ENCODE results near the gene TFF2. TPM values are rescaled to one million over a fixed set of nuclear protein-coding genes. Genes with fewer than 3 reads are reported as not detected.

The TFF2 gene, protein sequence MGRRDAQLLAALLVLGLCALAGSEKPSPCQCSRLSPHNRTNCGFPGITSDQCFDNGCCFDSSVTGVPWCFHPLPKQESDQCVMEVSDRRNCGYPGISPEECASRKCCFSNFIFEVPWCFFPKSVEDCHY
- total RNA-seq, result not detected

DNA sequence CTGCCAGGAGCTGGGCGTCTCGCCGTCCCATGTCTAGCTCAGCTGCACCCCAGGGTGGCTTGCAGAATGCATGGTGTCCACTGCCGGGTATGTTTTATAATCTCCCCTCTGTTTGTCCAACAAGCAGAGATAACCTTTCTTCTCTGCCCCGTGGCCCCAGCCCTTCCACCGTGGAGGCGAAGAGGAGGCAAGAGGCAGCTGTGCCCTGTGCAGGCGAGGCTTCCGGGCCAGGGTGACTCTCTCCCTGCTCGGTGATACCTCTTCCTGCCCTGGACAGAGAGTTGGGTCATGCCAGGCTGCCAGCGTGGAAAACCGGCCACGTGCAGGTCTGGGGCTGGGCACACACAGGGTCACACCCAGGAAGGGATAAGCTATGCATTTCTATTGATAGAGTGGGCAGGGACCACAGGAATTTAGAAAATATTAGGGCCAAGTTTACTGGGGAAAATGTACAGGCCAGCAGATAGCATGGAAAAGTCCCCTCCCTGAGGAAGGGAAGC, at the start of gene TFF2:
TSS of gene TFF2 (minus strand) at position 68 of the 500 bp plus-strand sequence. CDS start at position 31, 37 bp downstream.
- no peak for ATAC-seq

DNA sequence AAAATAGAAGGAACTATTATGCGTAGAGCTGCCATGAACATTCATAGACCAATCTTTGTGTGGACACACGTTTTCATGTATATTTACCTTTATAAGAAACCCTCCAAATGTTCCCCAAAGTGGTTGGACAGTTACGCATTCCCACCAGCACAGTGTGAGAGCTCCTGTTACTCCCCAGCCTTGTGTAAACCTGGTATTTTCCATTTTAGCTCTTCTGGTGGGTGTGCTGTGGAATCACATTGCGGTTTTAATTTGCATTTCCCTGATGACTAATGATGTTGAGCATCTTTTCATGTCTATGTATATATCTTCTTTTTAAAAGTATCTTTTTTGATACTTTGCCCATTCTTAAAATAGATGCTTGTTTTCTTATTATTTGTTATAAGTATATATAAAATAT, 49.7 kb upstream of the TFF2 start:
- ATAC-seq, result no peak

DNA sequence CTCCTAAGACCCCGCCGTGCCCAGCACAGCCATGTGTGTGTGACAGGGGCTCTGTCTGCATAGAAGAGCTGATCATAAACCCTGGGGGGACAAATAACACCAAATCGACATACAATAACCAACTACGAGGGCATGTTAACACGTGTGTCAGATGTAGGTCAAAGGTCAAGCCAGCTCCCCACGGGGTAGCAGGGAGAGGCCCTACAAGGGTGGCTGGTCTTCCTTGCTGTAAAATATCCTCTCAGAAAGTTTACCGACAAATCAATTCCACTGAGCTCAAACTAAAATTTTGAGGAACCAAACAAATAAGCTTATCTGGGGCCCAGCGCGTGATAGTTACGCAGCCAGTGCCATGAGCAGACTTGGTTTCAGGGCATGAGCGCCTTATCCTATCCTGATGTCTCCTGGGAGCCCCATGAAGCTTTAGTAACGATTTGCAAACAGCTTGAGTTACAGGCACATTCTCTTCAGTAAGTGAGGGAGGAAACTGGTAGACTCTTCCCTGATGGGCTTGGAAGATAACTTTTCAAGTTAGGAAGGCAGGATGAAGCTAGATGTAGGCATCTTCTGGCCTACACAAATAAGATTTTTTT, 47.7 kb upstream of the TFF2 start:
- ATAC-seq, result no peak

DNA sequence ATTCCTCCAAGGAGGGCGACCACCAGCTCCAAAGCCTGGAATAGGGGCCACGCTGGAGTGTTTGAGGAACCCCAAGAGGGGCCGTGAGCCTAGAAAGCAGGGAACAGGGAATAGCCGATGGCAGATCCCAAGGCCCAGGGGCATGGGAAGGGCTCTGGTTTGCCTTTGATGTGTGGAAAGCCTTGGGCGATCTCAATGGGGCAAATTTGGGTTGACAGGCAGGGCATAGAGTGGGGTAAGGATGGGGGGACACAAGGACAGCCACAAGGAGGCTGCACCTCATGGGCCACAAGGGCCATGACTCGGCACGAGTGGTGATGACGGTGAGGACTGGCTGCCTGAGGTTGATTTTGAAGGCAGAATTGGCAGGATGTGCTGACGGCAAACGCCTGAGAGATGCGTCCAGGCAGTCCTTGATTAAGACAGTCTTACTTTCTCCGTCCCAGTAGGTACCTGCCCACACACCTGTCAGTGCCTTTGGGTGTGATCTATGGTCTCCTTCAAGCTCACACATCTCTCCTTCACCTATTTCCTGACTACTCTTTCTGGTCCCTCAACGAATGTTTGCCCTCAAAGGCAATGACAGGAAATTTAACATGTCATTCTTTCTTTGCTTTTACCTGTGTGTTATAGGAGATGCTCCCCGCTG, 47.1 kb upstream of the TFF2 start:
- ATAC-seq, result no peak

DNA sequence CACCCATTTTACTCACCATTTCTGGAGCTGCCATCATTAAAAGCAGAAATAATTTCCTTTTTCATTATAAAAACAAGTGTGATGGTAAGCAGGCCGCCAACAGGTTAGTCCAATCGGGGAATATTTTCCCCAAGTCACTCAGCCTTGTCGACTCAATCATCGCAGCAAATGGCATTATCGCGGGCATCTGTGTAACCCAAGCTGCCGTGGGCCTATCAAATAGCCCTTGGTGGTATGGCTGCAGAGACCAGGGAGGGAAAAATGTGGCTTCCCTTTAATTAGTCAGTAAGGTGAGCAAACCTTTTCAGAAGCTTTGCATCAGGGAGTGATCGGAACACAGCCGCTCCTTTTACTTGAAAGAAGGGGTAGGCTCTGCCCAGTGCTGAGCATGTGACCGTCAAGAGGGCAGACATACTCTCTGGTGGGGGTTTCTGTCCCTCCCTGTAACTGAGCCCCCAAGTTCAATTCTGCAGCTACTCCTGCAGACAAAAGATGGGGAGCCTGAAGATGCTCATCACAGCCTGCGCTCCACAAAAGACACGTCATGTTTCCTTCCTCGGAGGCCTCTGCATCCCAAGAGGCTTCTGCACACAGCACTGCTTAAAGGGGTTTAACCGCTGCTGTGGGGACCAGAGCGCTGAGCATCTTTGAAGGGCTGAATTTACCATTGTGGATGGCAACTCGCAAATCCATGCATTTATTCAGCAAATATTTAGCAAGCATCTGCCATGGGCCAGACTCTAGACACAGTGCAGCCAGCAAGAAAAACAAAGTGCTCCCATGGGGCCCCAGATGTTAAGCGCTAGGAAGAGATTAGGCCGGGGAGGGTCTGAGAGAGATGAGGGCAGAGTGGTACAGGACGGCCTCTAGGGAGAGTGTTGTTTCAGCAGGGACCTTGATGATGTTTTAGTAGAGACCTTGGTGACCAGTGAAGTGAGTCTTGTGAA, 46.3 kb upstream of the TFF2 start:
- no peak for ATAC-seq

DNA sequence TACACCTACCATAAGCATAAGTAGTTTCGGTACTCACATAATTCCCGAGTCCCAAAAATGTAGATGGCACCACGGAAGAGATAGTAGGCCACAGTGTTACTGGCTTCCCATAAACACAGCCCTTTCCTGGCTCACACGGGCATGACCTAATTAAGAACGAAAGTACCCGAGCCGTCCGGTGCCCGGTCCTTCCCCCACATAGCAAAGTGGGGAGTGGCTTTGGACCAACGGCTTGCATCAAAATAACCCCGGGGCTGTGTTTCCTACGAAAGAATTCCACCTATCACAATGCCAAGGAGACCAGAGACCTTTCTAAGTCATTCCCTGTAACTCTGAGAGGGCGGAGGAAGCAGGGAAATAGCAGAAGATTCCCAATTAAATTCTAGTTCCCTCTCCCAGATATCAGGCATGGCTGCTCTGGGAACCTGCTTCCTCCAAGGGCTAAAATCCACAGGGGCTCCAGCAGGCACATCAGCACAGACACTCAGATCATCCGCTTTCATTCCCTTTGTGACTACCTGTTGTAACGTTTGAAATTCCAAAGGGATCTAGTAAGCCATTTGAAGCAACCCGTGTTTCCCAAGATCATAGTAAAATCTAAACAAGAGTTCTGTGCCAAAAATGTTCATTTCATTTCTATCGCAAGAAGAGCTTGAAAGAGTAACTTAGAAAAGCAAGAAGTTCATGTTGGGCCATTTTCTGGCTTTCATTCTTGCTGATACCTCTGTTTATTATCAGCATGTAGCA, 45.3 kb upstream of the TFF2 start, which contains the start of gene TMPRSS3:
TSS of gene TMPRSS3 (minus strand) at position 148 of the 747 bp plus-strand sequence. CDS start 635 bp downstream, outside the sequence.
- ATAC-seq, result no peak

DNA sequence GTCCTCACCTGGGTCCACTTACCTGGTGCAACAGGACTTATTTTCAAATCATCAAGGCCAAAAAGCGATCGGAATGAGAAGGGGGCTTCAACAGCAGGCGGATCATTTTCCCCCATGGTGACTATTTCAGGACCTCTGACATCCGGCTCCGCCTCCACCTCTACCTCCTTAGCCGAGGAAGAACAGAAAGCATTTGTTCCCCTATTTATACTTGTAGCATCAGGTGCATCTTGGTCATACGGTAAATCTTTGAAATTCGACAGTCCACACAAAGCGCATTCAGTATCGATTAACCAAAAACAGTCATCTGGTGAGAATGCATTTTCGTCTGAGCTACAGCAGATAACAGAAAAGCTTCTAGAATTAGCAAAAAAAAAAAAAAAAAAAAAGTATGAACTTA, 44.5 kb upstream of the TFF2 start:
- no peak for ATAC-seq

DNA sequence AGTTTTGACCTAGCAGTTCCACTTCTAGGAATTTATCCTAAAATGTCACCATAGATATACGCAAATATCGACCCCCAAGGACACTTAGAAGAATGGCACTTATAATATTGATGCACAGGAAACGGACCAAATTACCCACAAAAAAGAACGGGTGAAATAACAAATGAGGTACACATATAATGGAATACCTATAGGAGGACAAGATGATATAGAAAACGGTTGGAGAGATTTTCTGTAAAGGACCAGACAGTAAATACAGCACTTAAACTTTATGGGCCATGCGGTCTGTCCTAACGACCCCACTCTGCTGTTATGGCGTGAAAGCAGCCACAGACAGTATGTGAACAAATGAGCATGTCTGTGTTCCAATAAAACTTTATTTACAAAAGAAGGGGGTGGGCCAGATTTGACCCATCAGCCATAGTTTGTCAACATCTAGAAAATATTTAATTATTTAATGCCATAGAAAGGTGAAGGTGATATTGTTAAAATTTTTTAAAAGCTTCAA, 42.7 kb upstream of the TFF2 start:
- no peak for ATAC-seq

DNA sequence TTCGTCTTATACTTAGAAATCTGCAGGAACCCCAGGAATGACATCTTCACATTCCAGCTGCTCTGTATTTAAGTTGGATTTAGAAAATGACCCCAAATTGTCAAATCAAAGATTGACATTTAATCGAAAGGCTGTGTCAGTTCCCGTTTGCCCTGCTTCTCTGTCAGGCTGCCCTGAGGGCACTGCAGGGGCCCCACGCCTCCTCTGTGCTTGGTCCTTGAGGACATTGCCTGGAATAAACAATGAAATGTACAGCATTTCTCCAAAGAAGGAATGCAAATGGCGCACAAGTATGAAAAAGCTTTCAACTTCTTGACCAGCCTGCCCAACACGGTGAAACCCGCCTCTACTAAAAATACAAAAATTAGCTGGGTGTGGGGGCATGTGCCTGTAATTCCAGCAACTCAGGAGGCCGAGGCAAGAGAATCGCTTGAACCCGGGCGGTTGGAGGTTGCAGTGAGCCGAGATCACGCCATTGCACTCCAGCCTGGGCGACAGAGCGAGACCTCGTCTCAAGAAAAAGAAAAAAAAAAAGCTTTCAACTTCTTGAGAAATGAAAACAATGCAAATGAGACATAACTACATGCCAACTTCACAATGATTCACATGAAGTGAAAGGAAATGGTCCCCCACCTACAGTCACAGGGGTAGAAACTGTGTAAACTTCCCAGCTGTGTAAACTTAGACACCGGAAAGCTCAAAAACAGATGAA, 42.1 kb upstream of the TFF2 start:
- ATAC-seq, result no peak

DNA sequence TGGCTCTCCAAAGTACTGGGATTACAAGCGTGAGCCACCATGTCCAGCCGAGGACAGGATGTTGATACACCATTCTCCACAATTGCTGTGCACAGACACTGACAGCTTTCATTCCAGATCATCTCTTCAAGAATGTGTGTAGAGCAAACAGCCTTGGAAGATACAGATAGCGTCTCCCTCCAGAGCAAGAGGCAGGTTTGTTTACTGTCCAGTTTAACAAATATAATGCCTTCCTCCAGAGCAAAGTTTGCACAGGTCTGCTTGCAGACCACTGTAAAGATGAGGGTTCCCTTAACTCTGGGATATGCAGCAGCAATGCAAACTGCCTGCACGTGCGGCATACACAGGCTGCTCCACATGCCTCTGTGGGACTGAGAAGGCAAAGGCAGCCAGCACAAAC, 40.5 kb upstream of the TFF2 start:
- no peak for ATAC-seq

DNA sequence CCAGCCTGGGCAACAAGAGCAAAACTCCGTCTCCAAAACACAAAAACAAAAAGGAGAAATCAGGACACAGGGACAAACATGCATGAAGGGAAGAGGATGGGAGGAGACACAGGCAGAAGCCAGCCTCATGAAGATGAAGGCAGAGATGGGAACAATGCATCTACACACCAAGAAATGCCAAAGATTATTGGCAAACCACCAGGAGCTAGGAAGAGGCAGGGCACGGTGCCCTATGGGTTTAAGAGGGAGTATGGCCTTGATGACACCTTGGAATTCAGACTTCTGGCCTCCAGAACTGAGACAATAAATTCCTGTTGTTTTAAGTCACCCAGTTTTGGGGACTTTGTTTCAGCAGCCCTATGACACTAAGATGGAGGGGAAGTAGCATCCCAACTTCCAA, 39.9 kb upstream of the TFF2 start:
- no peak for ATAC-seq

DNA sequence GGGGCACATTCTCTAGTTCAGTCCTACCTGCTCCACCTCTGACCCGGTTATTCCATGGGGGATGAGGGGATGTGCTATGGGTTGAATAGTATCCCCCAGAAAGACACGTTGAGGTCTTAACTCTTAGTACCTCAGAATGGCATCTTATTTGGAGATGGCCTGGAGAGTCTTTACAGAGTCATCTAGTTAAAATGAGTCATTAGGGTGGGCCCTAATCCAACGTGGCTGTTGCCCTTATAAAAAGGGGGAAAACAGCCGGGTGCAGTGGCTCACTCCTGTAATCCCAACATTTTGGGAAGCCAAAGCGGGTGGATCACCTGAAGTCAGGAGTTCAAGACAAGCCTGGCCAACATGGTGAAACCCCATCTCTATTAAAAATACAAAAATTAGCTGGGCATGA, 39.4 kb upstream of the TFF2 start:
- no peak for ATAC-seq

DNA sequence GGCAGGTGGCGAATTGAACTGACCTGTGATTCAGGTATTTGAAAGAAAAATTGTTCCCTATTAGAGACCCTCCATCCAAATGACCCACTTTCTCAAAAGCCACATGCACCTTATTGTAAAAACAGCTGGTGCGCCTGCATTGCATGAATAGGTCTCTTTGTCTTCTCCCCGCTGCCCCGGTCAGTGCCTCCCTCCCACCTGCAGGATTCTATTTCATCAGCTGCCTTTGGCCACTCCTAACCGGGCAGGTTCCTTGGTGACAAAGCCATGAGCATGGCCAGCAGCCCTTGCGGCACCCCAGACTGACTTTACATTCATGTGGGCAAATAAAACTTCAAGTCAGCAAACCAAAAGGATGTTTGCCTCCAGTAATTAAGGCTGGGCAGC, 38.6 kb upstream of the TFF2 start:
- no peak for ATAC-seq

DNA sequence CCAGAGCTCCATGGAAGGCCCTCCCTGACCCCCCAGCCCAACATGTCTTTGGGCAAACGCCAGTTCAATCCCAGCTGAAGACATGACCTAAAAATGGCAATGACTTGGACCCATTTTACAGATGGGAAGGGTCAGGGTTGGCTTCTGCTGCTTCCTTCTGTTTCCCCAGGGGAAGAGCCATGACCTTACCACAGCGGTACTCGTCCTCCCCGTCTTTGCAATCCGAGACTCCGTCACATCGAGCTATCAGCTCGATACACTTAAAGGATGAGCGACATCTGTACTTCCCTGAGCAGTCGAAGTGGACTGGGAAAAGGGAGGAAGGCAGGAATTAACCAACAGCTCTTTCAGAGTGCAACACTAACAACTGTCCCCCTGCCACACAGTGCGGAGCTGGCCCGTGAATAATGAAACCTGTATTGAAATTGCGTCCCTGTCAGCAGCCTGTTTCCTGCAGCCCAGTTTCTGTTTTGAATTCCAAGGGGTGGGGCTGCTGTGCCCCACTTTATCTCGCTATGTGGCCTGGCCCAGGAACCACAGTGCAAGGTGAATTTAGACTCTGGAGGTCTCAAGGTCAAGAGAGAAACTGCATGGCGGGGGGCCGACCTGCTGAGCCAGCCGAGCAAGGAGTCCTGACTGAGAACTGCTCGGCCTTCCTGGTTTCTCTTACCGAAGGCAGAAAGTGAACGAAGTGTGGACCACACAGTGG, 38.1 kb upstream of the TFF2 start:
- no peak for ATAC-seq

DNA sequence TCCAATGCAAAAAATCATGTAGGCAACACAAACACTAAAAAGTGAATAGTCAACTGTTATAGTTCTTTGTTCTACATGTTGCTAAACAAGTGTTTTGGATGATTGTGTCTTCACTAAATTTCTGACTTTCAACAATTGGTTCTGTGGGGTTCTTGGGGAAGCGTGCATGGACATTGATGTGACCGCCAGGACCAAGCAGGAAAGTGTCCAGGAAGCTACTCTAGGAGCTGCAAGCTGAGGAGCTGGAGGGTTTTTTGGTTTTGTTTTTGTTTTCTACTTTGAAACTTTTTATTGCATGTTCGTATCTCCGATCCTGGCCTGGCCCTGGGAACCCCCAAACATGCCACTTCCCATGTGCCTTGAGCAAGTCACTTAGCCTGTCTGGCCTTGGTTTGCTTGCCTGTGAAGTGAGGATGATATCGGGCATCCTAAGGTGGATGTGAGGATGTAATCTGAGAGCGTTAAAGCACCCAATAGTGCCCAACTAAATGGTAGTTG, 37.1 kb upstream of the TFF2 start:
- no peak for ATAC-seq

DNA sequence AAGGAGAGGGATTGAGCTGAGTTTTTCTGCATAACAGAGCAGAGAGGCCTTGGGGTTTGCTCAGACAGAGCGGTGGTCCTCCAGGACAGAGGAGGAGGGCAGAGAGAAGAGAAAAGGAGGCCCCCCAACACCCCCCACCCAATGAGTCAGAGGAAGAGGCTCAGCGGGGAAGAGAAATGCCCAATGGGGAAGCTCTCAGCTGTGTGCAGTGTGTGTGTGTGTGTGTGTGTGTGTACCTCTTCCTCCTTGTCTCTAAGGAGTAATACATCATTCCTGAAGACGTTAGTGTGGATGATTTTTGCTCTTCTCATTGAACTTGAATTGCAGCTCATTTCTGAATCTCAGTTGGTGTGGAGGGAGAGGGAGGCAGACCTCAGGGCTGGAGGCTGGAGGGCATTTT, 36.4 kb upstream of the TFF2 start:
- no peak for ATAC-seq

DNA sequence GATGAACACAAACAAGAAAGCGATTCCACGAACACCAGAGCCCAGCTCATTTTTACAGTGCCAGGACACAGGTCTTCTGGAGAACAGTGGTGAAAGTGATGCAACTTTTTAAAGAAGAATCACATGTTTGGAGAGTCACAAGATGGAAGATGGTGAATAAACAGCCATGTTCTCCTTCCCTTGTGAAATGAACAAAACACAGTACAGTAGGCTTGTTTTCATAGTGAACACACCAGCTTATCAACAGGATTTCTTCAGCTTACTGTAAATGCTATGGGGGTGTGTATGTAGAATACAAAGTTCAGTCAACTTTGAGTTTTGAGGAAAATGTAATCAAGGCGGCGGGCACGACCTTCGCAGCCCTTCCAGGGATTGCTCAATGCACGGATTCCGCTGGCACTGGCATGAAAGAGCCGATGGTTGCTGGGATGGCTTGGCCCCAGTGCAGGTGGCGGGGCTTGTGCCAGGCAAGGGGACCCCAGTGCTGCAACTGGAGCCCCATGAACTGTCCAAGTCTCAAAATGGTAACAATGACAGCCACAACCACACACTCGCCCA, 35.3 kb upstream of the TFF2 start:
- no peak for ATAC-seq

DNA sequence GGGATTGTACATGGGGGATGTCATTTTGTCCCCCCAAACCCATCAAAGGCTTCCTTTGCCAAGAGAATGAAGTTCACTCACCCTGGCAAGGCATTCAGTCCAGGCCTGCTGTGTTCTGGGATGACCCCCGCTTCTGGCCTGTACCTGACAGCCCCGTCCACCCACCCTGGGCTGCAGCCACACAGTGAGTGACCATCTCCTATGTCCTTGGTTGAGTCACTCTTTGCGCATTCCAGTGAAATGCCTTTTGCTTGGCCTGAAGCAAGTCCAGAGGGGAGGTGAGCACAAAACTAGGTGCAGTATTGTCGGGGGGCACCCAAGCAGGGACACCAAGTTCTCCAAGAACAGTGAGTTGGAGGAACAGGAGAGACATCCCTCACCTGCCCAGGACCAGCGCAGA, 34.8 kb upstream of the TFF2 start:
- ATAC-seq, result no peak

DNA sequence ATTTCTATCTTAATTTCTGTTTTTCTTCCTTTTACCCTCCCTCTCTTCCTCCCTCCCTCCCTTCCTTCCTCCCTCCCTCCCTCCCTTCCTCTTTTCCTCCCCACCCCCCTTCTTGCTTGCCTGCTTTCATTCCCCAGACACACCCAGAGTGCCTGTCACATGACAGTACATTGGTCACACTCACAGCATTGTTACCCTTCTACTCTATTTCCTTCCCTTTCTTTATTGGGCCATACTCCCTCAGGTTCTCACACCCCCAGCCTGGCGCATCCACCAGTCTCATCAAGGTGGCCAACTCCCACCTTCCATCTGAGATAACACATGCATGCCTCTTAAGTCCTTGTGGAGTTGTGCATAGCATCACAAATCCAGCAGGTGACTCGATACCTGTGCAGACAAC, 34.2 kb upstream of the TFF2 start:
- ATAC-seq, result peak; percentile 35

Data from esophagus mucosa (tissue), 1 donor.